Neural cell (in vitro differentiated cells): ENCODE results near the gene NPR3. TPM values are rescaled to one million over a fixed set of nuclear protein-coding genes. Genes with fewer than 3 reads are reported as not detected.

Experiments
- H2AFZ ChIP-seq: fragments of 200-600, 300-800 bp; sonication (generic), shearing (Covaris generic); 2 replicates; pipeline ENCODE4 v1.6.0; 2014; ENCODE audit warnings: low read depth, mild to moderate bottlenecking, antibody characterized with exemption, low read length, moderate library complexity
- H3F3A ChIP-seq: fragments of 200-600 bp; shearing (Covaris generic); 2 replicates; pipeline ENCODE4 v1.6.1; 2016; ENCODE audit warnings: mild to moderate bottlenecking, moderate library complexity, mixed read lengths, antibody characterized with exemption, low read length; ENCODE audit not compliant: insufficient read depth, poor library complexity, severe bottlenecking
- H3K27ac ChIP-seq: fragments of 200-600, 300-800 bp; sonication (generic), shearing (Covaris generic); 2 replicates; pipeline ENCODE4 v1.5.1; 2014; ENCODE audit warnings: mild to moderate bottlenecking, low read length, moderate library complexity
- H3K27me3 ChIP-seq: fragments of 300-800, 200-600 bp; sonication (generic), shearing (Covaris generic); 2 replicates; pipeline ENCODE4 v1.6.0; 2014; ENCODE audit warnings: mild to moderate bottlenecking, low read depth, low read length, moderate library complexity; ENCODE audit not compliant: insufficient read depth
- H3K36me3 ChIP-seq: fragments of 300-800, 200-600 bp; sonication (generic), shearing (Covaris generic); 2 replicates; pipeline ENCODE4 v1.5.1; 2014; ENCODE audit warnings: mild to moderate bottlenecking, antibody characterized with exemption, low read length, moderate library complexity; ENCODE audit not compliant: insufficient read depth
- H3K4me2 ChIP-seq: fragments of 300-800, 200-600 bp; sonication (generic), shearing (Covaris generic); 2 replicates; pipeline ENCODE4 v1.6.0; 2014; ENCODE audit warnings: mild to moderate bottlenecking, low read length
- H3K4me3 ChIP-seq: fragments of 300-800, 200-600 bp; sonication (generic), shearing (Covaris generic); 2 replicates; pipeline ENCODE4 v1.5.1; 2014; ENCODE audit warnings: mild to moderate bottlenecking, low read length, moderate library complexity
- H3K79me2 ChIP-seq: fragments of 200-600 bp; shearing (Covaris generic); replicated peaks from 2 replicates; pipeline ENCODE4 v1.6.0; 2014; ENCODE audit warnings: mild to moderate bottlenecking, low read length, moderate library complexity; ENCODE audit not compliant: insufficient read depth
- H3K9ac ChIP-seq: fragments of 300-800, 200-600 bp; sonication (generic), shearing (Covaris generic); 2 replicates; pipeline ENCODE4 v1.6.1; 2016; ENCODE audit warnings: mild to moderate bottlenecking, low read length, mixed read lengths
- H3K9me2 ChIP-seq: fragments of 200-600 bp; shearing (Covaris generic); 2 replicates; pipeline ENCODE4 v1.6.1; 2016; ENCODE audit warnings: mild to moderate bottlenecking, low read length, mixed read lengths; ENCODE audit not compliant: insufficient read depth
- H3K9me3 ChIP-seq: fragments of 200-600, 300-800 bp; sonication (generic), shearing (Covaris generic); 2 replicates; pipeline ENCODE4 v1.6.1; 2016; ENCODE audit warnings: mild to moderate bottlenecking, mixed run types, low read length, moderate library complexity, mixed read lengths
- H4K20me1 ChIP-seq: fragments of 200-600 bp; shearing (Covaris generic); 2 replicates; pipeline ENCODE4 v1.6.1; 2016; ENCODE audit warnings: mild to moderate bottlenecking, mixed run types; ENCODE audit not compliant: insufficient read depth
- CTCF ChIP-seq: fragments of 450-650 bp; IDR thresholded peaks from 2 replicates; pipeline ENCODE4 v1.5.1; 2014; ENCODE audit warnings: antibody characterized with exemption, mild to moderate bottlenecking, moderate library complexity; ENCODE audit not compliant: poor library complexity, severe bottlenecking
- EP300 ChIP-seq: fragments of 450-650 bp; conservative IDR thresholded peaks from 2 replicates; pipeline ENCODE4 v1.6.1; 2014; ENCODE audit warnings: antibody characterized with exemption, mild to moderate bottlenecking, moderate library complexity; ENCODE audit not compliant: poor library complexity, severe bottlenecking
- EZH2 ChIP-seq: fragments of 200-600, 300-800 bp; shearing (Covaris generic), sonication (generic); IDR thresholded peaks from 2 replicates; pipeline ENCODE4 v1.6.1; 2014; ENCODE audit warnings: antibody characterized with exemption, low read length, borderline replicate concordance, mild to moderate bottlenecking; ENCODE audit not compliant: insufficient read depth, poor library complexity, severe bottlenecking
- MXI1 ChIP-seq: fragments of 450-650 bp; conservative IDR thresholded peaks from 2 replicates; pipeline ENCODE4 v1.6.1; 2014; ENCODE audit warnings: antibody characterized with exemption, mild to moderate bottlenecking; ENCODE audit not compliant: poor library complexity, severe bottlenecking
- POLR2AphosphoS5 ChIP-seq: IDR thresholded peaks from 2 replicates; pipeline ENCODE4 v1.6.1; 2012
- RAD21 ChIP-seq: fragments of 450-650 bp; conservative IDR thresholded peaks from 2 replicates; pipeline ENCODE4 v1.6.1; 2014; ENCODE audit warnings: antibody characterized with exemption, mild to moderate bottlenecking, moderate library complexity
- REST ChIP-seq: IDR thresholded peaks from 2 replicates; pipeline ENCODE4 v1.6.1; 2012; ENCODE audit warnings: borderline replicate concordance
- SMC3 ChIP-seq: fragments of 450-650 bp; conservative IDR thresholded peaks from 2 replicates; pipeline ENCODE4 v1.6.1; 2014; ENCODE audit warnings: antibody characterized with exemption, mild to moderate bottlenecking, moderate library complexity; ENCODE audit not compliant: poor library complexity
- TAF1 ChIP-seq: IDR thresholded peaks from 2 replicates; pipeline ENCODE4 v1.6.1; 2012; ENCODE audit warnings: low read depth
- polyA plus RNA-seq: library from polyadenylated mRNA; depleted of rRNA; stranded (reverse); fragments of >200 nt; gene quantifications from 2 replicates; pipeline ENCODE4 v1.2.3, GENCODE V29; 2014

The NPR3 gene
- polyA plus RNA-seq, 1 donor from 2014 or later = 1.5 TPM

- H4K20me1 ChIP-seq = no peaks in the 10 kb centered on the region
- no peaks in the 10 kb centered on the region for H3F3A ChIP-seq
- H3K36me3 ChIP-seq = no peaks in the 10 kb centered on the region
- H2AFZ ChIP-seq = no peak overlapping the region
- TF ChIP-seq MXI1 (no peak), POLR2AphosphoS5 (no peak), CTCF (no peak), TAF1 (no peak), EZH2 (no peak), REST (no peak), RAD21 (no peak), SMC3 (no peak), EP300 (no peak)
- no peaks in the 10 kb centered on the region for H3K27me3 ChIP-seq
- H3K9ac ChIP-seq = no peak overlapping the region
- H3K4me3 ChIP-seq = no peak overlapping the region
- H3K4me2 ChIP-seq = no peak overlapping the region
- H3K9me3 ChIP-seq = no peaks in the 10 kb centered on the region
- H3K27ac ChIP-seq = no peak overlapping the region
- H3K9me2 ChIP-seq = no peaks in the 10 kb centered on the region
- H3K79me2 ChIP-seq = no peaks in the 10 kb centered on the region
These were observed 97.7 kb downstream of the NPR3 start for GRCh38 chr5:32808783-32809182.

GRCh38 chr5:32810804-32811203 lies 99.7 kb downstream of the NPR3 start:
- TF ChIP-seq SMC3 = no peak
- TF ChIP-seq CTCF = no peak
- TF ChIP-seq EP300 = no peak
- no peak for TF ChIP-seq RAD21
- TF ChIP-seq EZH2 = no peak
- no peak for TF ChIP-seq TAF1
- TF ChIP-seq MXI1 = no peak
- TF ChIP-seq POLR2AphosphoS5 = no peak
- no peak for TF ChIP-seq REST
- H3K27ac ChIP-seq = no peak overlapping the region
- H3K79me2 ChIP-seq = no peaks in the 10 kb centered on the region
- no peaks in the 10 kb centered on the region for H3K27me3 ChIP-seq
- no peak overlapping the region for H3K4me2 ChIP-seq
- no peak overlapping the region for H3K4me3 ChIP-seq
- no peak overlapping the region for H3K9ac ChIP-seq
- H3K36me3 ChIP-seq = no peaks in the 10 kb centered on the region
- no peak overlapping the region for H2AFZ ChIP-seq
- H3K9me3 ChIP-seq = no peaks in the 10 kb centered on the region
- no peaks in the 10 kb centered on the region for H3K9me2 ChIP-seq
- no peaks in the 10 kb centered on the region for H4K20me1 ChIP-seq
- no peaks in the 10 kb centered on the region for H3F3A ChIP-seq
